ENCODE results near the gene BAHCC1.

The BAHCC1 gene

GRCh38 chr17:81386646-81387099, 8.6 kb upstream of the BAHCC1 start:
- no peak for DNase-seq (ENCODE audit: low spot score)

- no peak for DNase-seq (ENCODE audit: low spot score)
These were observed 7.9 kb upstream of the BAHCC1 start for GRCh38 chr17:81387100-81388090.

GRCh38 chr17:81388091-81388611, 7.1 kb upstream of the BAHCC1 start:
- no peak for DNase-seq (ENCODE audit: low spot score)

GRCh38 chr17:81388612-81389367, 6.5 kb upstream of the BAHCC1 start:
- DNase-seq (ENCODE audit: low spot score), result peak; percentile 97

GRCh38 chr17:81389585-81389984, 5.7 kb upstream of the BAHCC1 start:
- DNase-seq (ENCODE audit: low spot score), result no peak

GRCh38 chr17:81390029-81390872, 5.0 kb upstream of the BAHCC1 start:
- DNase-seq (ENCODE audit: low spot score), result no peak

- DNase-seq (ENCODE audit: low spot score), result no peak
These were observed 4.4 kb upstream of the BAHCC1 start for GRCh38 chr17:81390873-81391255.

GRCh38 chr17:81391293-81391935, 3.8 kb upstream of the BAHCC1 start:
- no peak for DNase-seq (ENCODE audit: low spot score)

GRCh38 chr17:81391936-81392908, 3.0 kb upstream of the BAHCC1 start:
- DNase-seq (ENCODE audit: low spot score), result peak; percentile 54

- DNase-seq (ENCODE audit: low spot score), result no peak
These were observed 2.2 kb upstream of the BAHCC1 start for GRCh38 chr17:81392909-81393654.

- peak; percentile 100 for DNase-seq (ENCODE audit: low spot score)
These were observed 1.4 kb upstream of the BAHCC1 start for GRCh38 chr17:81393684-81394376.

- no peak for DNase-seq (ENCODE audit: low spot score)
These were observed 808 bp upstream of the BAHCC1 start for GRCh38 chr17:81394377-81394920.

- DNase-seq (ENCODE audit: low spot score), result no peak
These were observed 482 bp downstream of the BAHCC1 start for GRCh38 chr17:81395600-81396277.

- DNase-seq (ENCODE audit: low spot score), result no peak
These were observed 1.0 kb downstream of the BAHCC1 start for GRCh38 chr17:81396278-81396721.

- peak; percentile 71 for DNase-seq (ENCODE audit: low spot score)
These were observed 1.6 kb downstream of the BAHCC1 start for GRCh38 chr17:81396722-81397313.

- DNase-seq (ENCODE audit: low spot score), result peak; percentile 63
These were observed 2.3 kb downstream of the BAHCC1 start for GRCh38 chr17:81397314-81398175.

Measured in cerebellar cortex (tissue), 1 donor.